Sigmoid colon (tissue), 7 donors: ENCODE data around the gene LRRFIP2. TPM values are rescaled to one million over a fixed set of nuclear protein-coding genes. Genes with fewer than 3 reads are reported as not detected.
A peak's percentile ranks its signal among the peaks of the same experiment; 100 is the strongest.

Experiments used
- DNase-seq: peaks from one replicate; pipeline ENCODE4 v3.0.0-alpha.2; 2019
- H3K27ac ChIP-seq, 4 donors: fragments of 200-600 bp; sonication (generic); one replicate each; pipeline ENCODE4 v1.5.1; 2016 to 2019; ENCODE audit warnings: mild to moderate bottlenecking in 1 of 4
- H3K27me3 ChIP-seq, 3 donors: fragments of 200-600 bp; sonication (generic); one replicate each; pipeline ENCODE4 v1.5.1; 2019; ENCODE audit warnings: mild to moderate bottlenecking in 1 of 3
- H3K36me3 ChIP-seq, 4 donors: fragments of 200-600 bp; sonication (generic); one replicate each; pipeline ENCODE4 v1.5.1; 2016 to 2019
- H3K4me1 ChIP-seq, 4 donors: fragments of 200-600 bp; sonication (generic); one replicate each; pipeline ENCODE4 v1.5.1; 2017 to 2019
- H3K4me3 ChIP-seq, 4 donors: fragments of 200-600 bp; sonication (generic); one replicate each; pipeline ENCODE4 v1.5.1; 2017 to 2019; ENCODE audit warnings: mild to moderate bottlenecking in 2 of 4, moderate library complexity in 1 of 4
- H3K9me3 ChIP-seq, 4 donors: fragments of 200-600 bp in 3 of 4; sonication (generic) in 3 of 4; one replicate each; pipeline versions ENCODE4 v1.5.1 to v1.6.1; 2013 to 2019
- CTCF ChIP-seq, 4 experiments: fragments of 450-650 bp in 3 of 4; fragments of 200-600 bp in 1 of 4; IDR thresholded peaks; one replicate each; pipeline ENCODE4 v1.5.1; 2016 to 2019; ENCODE audit warnings: antibody characterized with exemption in 4 of 4, mild to moderate bottlenecking in 3 of 4, moderate library complexity in 2 of 4
- EP300 ChIP-seq, 4 donors: sonication (generic); formaldehyde crosslinking; IDR thresholded peaks; one replicate each; pipeline ENCODE4 v1.6.1; 2017; ENCODE audit warnings: antibody characterized with exemption in 4 of 4
- POLR2A ChIP-seq, 2 donors: fragments of 450-650 bp; IDR thresholded peaks; one replicate each; pipeline ENCODE4 v1.6.1; 2016; ENCODE audit warnings: antibody characterized with exemption in 2 of 2, mild to moderate bottlenecking in 2 of 2, moderate library complexity in 2 of 2
- POLR2AphosphoS5 ChIP-seq, 4 donors: sonication (generic); formaldehyde crosslinking; IDR thresholded peaks; one replicate each; pipeline ENCODE4 v1.6.1; 2017; ENCODE audit warnings: antibody characterized with exemption in 4 of 4
- WGBS, 2 donors: extraction: QIAGEN DNeasy Blood & Tissue Kit; methylation state at CpG; one replicate each; pipeline ENCODE4 v1.1.7; 2013; 5-methylcytosine and 5-hydroxymethylcytosine counted together
- intact Hi-C: fragments of 100-400 bp; cut with DNase I; formaldehyde crosslinking; loops from one replicate; pipeline ENCODE4 v1.15.1; 2023
- polyA plus RNA-seq, 3 donors: library from polyadenylated mRNA; stranded (reverse); fragments of 200-250 nt; gene quantifications; one replicate each; pipeline ENCODE4 v1.2.3, GENCODE V29; 2013
- total RNA-seq, 4 donors: library from RNA; depleted of rRNA; stranded (reverse); fragments of >200 nt; gene quantifications; one replicate each; pipeline ENCODE4 v1.1.0, GENCODE V29; 2016
- donor health status: healthy with polysubstance abuse.
- donor health status: Bipolar disorder and iron deficiency.
- donor health status: healthy.

LRRFIP2 gene
- total and polyA plus RNA-seq, 7 donors, result 47.2 to 91.8 (median 60.1) TPM

- Histone ChIP-seq H3K36me3 (peaks cover 0 to 51% (median 15%) of the 10 kb centered on the region in 4 donors), H3K27ac (peak overlapping the region in 1 of 4 donors; percentile 32), H3K4me3 (no peak overlapping the region), H3K4me1 (peaks cover 0 to 24% (median 21%) of the 10 kb centered on the region in 4 donors), H3K9me3 (no peaks in the 10 kb centered on the region), H3K27me3 (no peaks in the 10 kb centered on the region)
- DNase-seq, result no peak
- 44 to 75% methylated on average over 1 of the region's 1 CpG for WGBS, 2 donors
- TF ChIP-seq CTCF (IDR thresholded peaks at IDR 0.05) (no peak), EP300 (IDR thresholded peaks at IDR 0.05) (no peak), POLR2A (IDR thresholded peaks at IDR 0.05) (no peak), POLR2AphosphoS5 (IDR thresholded peaks at IDR 0.05) (no peak)
- intact Hi-C loops, result no loop called here
Measured at GRCh38 chr3:37041546-37042195, 132.7 kb downstream of the LRRFIP2 start.

DNA sequence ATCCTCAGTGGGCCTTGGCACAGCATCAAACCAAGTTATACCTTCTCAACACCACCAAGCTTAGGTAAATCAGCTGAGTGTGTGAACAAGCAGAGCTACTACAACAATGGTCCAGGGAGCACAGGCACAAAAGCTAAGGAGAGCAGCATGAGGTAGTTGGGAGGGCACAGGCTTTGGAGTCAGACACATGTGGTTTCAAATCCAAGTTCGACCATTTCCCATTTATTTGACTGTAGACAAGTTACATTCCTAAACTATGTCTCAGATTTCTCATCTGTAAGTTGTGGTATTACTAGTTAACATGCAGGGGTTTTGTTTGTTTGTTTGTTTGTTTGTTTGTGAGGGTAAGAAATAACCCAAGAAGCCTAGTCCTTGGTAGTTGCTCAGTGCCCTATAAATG, 134.2 kb downstream of the LRRFIP2 start:
- Histone ChIP-seq H3K27me3 (no peaks in the 10 kb centered on the region), H3K4me3 (no peak overlapping the region), H3K9me3 (peaks cover 0 to 6% (median 0%) of the 10 kb centered on the region in 4 donors), H3K27ac (no peak overlapping the region), H3K36me3 (peaks cover 0 to 64% (median 25%) of the 10 kb centered on the region in 4 donors), H3K4me1 (peaks cover 0 to 24% (median 21%) of the 10 kb centered on the region in 4 donors)
- WGBS, 2 donors, result 95% methylated on average over 1 of the region's 1 CpG
- TF ChIP-seq EP300 (IDR thresholded peaks at IDR 0.05) (no peak), POLR2AphosphoS5 (IDR thresholded peaks at IDR 0.05) (no peak), CTCF (IDR thresholded peaks at IDR 0.05) (no peak), POLR2A (IDR thresholded peaks at IDR 0.05) (no peak)
- no peak for DNase-seq
- intact Hi-C loops, result no loop called here

- no peak for DNase-seq
- H3K27me3 ChIP-seq, result no peaks in the 10 kb centered on the region
- TF ChIP-seq POLR2AphosphoS5 (IDR thresholded peaks at IDR 0.05) (no peak), EP300 (IDR thresholded peaks at IDR 0.05) (no peak), POLR2A (IDR thresholded peaks at IDR 0.05) (no peak), CTCF (IDR thresholded peaks at IDR 0.05) (no peak)
- peaks cover 0 to 6% (median 0%) of the 10 kb centered on the region in 4 donors for H3K9me3 ChIP-seq
- 95 to 96% methylated on average over 1 of the region's 1 CpG for WGBS, 2 donors
- intact Hi-C loops, result no loop called here
- H3K4me1 ChIP-seq, result peaks cover 0 to 24% (median 21%) of the 10 kb centered on the region in 4 donors
- peaks cover 0 to 62% (median 25%) of the 10 kb centered on the region in 4 donors for H3K36me3 ChIP-seq
- H3K4me3 ChIP-seq, result no peak overlapping the region
- H3K27ac ChIP-seq, result no peak overlapping the region
Measured at GRCh38 chr3:37039161-37039846, 135.1 kb downstream of the LRRFIP2 start.

DNA sequence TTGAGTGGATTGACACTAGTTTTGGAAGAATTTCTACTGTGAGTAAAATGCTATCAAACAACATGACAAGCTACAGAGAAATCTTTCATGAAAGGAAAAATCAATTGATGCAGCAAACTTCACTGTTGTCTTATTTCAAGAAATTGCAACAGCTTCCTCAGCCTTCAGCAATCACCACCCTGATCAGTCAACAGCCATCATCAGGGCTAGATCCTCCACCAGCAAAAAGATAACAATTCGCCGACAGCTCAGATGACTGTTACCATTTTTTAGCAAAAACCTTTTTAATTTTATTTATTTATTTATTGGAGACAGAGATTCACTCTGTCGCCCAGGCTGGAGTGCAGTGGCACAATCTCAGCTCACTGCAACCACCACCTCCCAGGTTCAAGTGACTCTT, 137.0 kb downstream of the LRRFIP2 start:
- Histone ChIP-seq H3K27ac (no peak overlapping the region), H3K36me3 (peaks cover 0 to 63% (median 29%) of the 10 kb centered on the region in 4 donors), H3K4me1 (peaks cover 0 to 18% (median 17%) of the 10 kb centered on the region in 4 donors), H3K9me3 (peaks cover 0 to 6% (median 0%) of the 10 kb centered on the region in 4 donors), H3K4me3 (no peak overlapping the region), H3K27me3 (no peaks in the 10 kb centered on the region)
- TF ChIP-seq CTCF (IDR thresholded peaks at IDR 0.05), result no peak
- TF ChIP-seq POLR2AphosphoS5 (IDR thresholded peaks at IDR 0.05), result no peak
- WGBS, 2 donors, result 94 to 98% methylated on average over 3 of the region's 3 CpGs
- no peak for DNase-seq
- intact Hi-C loops, result no loop called here
